C4-2B (cell line): Measurements from ENCODE around the gene TSFM.

Experiments
- CTCF ChIP-seq: fragments of 450-650 bp; conservative IDR thresholded peaks from 2 replicates; pipeline ENCODE4 v1.5.1; 2017; ENCODE audit warnings: mild to moderate bottlenecking
- ZFX ChIP-seq: fragments of 450-650 bp; IDR thresholded peaks from 2 replicates; pipeline ENCODE4 v1.6.1; 2017

GRCh38 chr12:57808351-57808750 lies 25.8 kb downstream of the TSFM start:
- TF ChIP-seq CTCF = no peak
- no peak for TF ChIP-seq ZFX
